Measurements from ENCODE around the gene ARHGEF17. TPM values are rescaled to one million over a fixed set of nuclear protein-coding genes. Genes with fewer than 3 reads are reported as not detected.

ARHGEF17 gene
- polyA plus RNA-seq, 12 donors: 36.2 to 55.1 (median 44.6) TPM; not detected in 1

- no peak for DNase-seq
These were observed 68.9 kb downstream of the ARHGEF17 start for GRCh38 chr11:73376803-73377629.

- DNase-seq: no peak
These were observed 71.3 kb downstream of the ARHGEF17 start for GRCh38 chr11:73379189-73379880.

GRCh38 chr11:73380331-73380730 lies 72.3 kb downstream of the ARHGEF17 start:
- no peak for DNase-seq

- DNase-seq: no peak
These were observed 72.9 kb downstream of the ARHGEF17 start for GRCh38 chr11:73380897-73381410.

GRCh38 chr11:73381589-73381988 lies 73.5 kb downstream of the ARHGEF17 start:
- no peak for DNase-seq

GRCh38 chr11:73382183-73382582 lies 74.1 kb downstream of the ARHGEF17 start:
- no peak for DNase-seq

GRCh38 chr11:73382747-73383146 lies 74.7 kb downstream of the ARHGEF17 start:
- DNase-seq: no peak

- DNase-seq: no peak
These were observed 75.4 kb downstream of the ARHGEF17 start for GRCh38 chr11:73383249-73384124.

- no peak for DNase-seq
These were observed 76.0 kb downstream of the ARHGEF17 start for GRCh38 chr11:73384125-73384441.

- DNase-seq: no peak
These were observed 76.4 kb downstream of the ARHGEF17 start for GRCh38 chr11:73384531-73384871.

- no peak for DNase-seq
These were observed 77.0 kb downstream of the ARHGEF17 start for GRCh38 chr11:73384872-73385689.

- no peak for DNase-seq
These were observed 77.9 kb downstream of the ARHGEF17 start for GRCh38 chr11:73386016-73386415.

- DNase-seq: no peak
These were observed 78.5 kb downstream of the ARHGEF17 start for GRCh38 chr11:73386546-73386945.

- no peak for DNase-seq
These were observed 79.7 kb downstream of the ARHGEF17 start for GRCh38 chr11:73387594-73388264.

- DNase-seq: no peak
These were observed 80.4 kb downstream of the ARHGEF17 start for GRCh38 chr11:73388265-73389133.

- DNase-seq: no peak
These were observed 81.1 kb downstream of the ARHGEF17 start for GRCh38 chr11:73389134-73389525.

- DNase-seq: no peak
These were observed 81.8 kb downstream of the ARHGEF17 start for GRCh38 chr11:73389916-73390315.

GRCh38 chr11:73390601-73391565 lies 82.8 kb downstream of the ARHGEF17 start:
- no peak for DNase-seq

GRCh38 chr11:73391665-73392064 lies 83.6 kb downstream of the ARHGEF17 start:
- no peak for DNase-seq
